GM08714 (cell line): ENCODE data around the gene STAG1.
"Not testable (repeated sequence)": the region's sequence is repeated elsewhere in the genome, so short reads cannot be mapped to it uniquely, and the experiment has no call there.

Experiments used
- H3K4me3 ChIP-seq: fragments of 200-500 bp; sonication (Bioruptor generic); 2 replicates; pipeline ENCODE4 v1.5.1; 2014; ENCODE audit warnings: mild to moderate bottlenecking, low read length, inconsistent platforms
- ZNF274 ChIP-seq: IDR thresholded peaks from 2 replicates; pipeline ENCODE4 v1.6.1; 2012; ENCODE audit warnings: mild to moderate bottlenecking, low read depth, low read length

STAG1 gene

GRCh38 chr3:136752422-136753325, 496 bp upstream of the STAG1 start:
- H3K4me3 ChIP-seq, result peak overlapping the region; percentile 93
- TF ChIP-seq ZNF274, result no peak

DNA sequence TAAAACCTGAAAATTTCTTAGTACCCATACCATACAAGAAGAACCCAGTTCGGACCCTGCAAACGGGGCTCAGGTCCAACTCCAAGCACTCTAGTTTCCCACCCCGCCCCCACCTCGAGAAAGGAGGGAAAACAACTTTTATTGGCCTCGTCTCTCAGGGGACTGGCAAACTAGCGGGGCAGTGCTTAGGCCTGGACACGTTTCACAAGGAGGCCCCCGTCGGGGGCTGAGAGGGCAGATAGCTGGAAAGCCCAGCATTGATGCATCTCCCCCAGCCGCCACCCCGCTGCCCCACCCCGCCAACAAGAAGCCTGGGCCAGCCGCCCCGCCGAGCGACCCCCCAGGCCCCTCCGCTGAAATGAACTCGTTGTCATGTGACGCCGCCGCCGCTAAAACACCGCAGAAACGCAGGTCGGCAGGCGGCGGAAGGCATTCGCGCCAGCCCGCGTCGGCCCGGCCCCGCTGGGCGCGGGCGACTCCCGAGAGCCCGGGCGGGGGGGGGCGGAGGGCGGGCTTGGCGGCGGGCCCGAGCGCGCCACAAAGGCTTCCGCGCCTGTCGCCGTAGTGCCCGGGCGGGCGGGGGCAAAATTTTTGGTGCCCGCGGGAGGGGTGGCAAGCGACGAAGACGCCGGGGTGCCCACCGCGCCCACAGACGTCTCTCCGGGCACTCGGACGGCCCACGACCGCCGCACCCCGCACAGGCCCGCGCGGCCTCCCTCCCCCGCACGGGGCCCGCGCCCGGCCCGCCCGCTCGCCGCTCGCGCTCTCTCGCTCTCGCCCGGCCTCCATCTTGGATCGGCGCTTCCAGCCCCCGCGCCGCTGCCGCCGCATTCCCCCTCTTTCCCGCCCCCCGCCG, 634 bp downstream of the STAG1 start:
- TF ChIP-seq ZNF274, result no peak
- H3K4me3 ChIP-seq, result peak overlapping the region; percentile 92

GRCh38 chr3:136750897-136751315, 1.3 kb downstream of the STAG1 start:
- no peak for TF ChIP-seq ZNF274
- peak overlapping the region; percentile 92 for H3K4me3 ChIP-seq

GRCh38 chr3:136750209-136750896, 1.8 kb downstream of the STAG1 start:
- H3K4me3 ChIP-seq, result peak overlapping the region; percentile 92
- TF ChIP-seq ZNF274, result no peak

- 0 out of 2 replicates have a peak overlapping the region, but pooled peaks have one; percentile 92 for H3K4me3 ChIP-seq
Observed at GRCh38 chr3:136749602-136750001, 2.6 kb downstream of the STAG1 start.

- TF ChIP-seq ZNF274, result no peak
- H3K4me3 ChIP-seq, result no peak overlapping the region
Observed at GRCh38 chr3:136749091-136749490, 3.1 kb downstream of the STAG1 start.

DNA sequence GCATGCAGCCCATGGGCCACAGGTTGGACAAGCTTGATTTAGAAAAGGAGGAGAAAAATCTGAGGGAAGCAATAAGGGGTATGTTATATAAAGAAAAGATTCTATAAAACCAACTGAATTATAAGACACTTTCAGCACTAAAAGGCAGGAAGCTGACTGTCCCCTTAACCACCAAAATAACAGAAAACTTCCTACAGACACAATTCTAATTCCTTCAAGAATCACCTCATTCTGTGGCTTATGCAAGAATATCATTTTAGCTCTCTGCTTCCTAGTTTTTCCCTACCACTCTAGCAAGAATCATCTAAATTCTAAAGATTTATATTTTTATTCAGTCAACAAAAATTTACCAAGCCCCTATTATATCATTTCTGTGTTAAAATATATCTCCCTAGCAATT, 6.3 kb downstream of the STAG1 start:
- no peak overlapping the region for H3K4me3 ChIP-seq
- no peak for TF ChIP-seq ZNF274

- no peak overlapping the region for H3K4me3 ChIP-seq
Observed at GRCh38 chr3:136741063-136741462, 11.1 kb downstream of the STAG1 start.

DNA sequence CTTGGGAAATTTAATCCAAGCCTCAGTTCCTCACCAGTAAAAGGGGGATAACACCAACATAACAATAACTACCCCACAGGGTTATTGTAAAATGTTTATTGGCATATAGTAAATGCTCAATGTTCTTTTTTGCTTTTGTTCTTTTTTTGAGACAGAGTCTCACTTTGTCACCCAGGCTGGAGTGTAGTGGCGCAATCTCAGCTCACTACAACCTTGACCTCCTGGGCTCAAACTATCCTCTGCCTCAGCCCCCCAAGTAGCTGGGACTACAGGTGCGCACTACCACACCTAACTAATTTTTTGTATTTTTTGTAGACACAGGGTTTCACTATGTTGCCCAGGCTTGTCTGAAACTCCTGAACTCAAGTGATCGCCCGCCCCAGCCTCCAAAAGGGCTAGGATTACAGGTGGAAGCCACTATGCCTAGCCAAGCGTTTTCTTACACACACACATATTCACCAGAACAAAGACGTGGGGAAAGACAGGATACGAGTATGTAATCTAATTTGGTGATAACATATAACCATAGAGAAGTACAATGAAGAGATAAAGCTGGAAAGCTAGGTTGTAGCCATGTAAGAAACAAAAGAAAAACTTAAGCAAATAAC, 11.7 kb downstream of the STAG1 start:
- TF ChIP-seq ZNF274, result no peak
- no peak overlapping the region for H3K4me3 ChIP-seq

More at GRCh38 chr3:136741063-136741462, 11.1 kb downstream of the STAG1 start:
- TF ChIP-seq ZNF274, result no peak

DNA sequence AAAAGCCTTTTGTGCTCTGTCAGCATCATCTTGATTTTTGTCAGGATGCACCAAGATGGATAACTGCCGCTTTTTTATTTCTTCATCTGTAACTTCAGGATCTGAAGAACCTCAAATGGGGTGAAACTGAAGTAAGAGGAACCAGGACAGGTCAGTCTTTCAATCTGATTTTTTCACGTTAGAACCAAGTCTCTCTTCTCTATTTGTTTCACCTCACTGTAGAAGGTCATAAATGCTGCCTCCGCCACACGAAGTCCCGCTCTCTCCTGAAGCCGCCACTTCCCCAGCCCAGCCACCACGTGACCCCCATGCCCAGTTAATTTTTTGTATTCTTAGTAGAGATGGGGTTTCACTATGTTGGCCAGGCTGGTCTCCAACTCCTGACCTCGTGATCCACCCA, 15.2 kb downstream of the STAG1 start:
- not testable (repeated sequence) for H3K4me3 ChIP-seq

DNA sequence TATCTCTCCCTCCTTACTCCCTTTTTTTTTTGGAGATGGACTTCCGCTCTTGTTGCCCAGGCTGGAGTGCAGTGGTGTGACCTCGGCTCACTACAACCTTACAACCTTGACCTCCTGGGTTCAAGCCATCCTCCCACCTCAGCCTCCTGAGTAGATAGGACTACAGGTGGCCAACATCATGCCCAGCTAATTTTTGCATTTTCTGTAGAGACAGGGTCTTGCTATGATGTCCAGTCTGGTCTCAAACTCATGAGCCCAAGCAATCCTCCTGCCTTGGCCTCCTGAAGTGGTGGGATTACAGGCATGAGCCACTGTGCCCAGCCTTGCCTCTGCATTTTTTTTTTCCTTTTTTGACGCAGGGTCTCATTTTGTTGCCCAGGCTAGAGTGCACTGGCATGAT, 17.1 kb downstream of the STAG1 start:
- H3K4me3 ChIP-seq, result no peak overlapping the region
- TF ChIP-seq ZNF274, result no peak

GRCh38 chr3:136734382-136735070, 17.7 kb downstream of the STAG1 start:
- no peak for TF ChIP-seq ZNF274

GRCh38 chr3:136733317-136733833, 18.8 kb downstream of the STAG1 start:
- no peak for TF ChIP-seq ZNF274
- H3K4me3 ChIP-seq, result no peak overlapping the region

More at GRCh38 chr3:136734382-136735070, 17.7 kb downstream of the STAG1 start:
- no peak overlapping the region for H3K4me3 ChIP-seq
